Stomach (tissue), 4 donors: ENCODE data around the gene ABHD12B.

Experiments
- EP300 ChIP-seq: sonication (generic); formaldehyde crosslinking; IDR thresholded peaks from one replicate; pipeline ENCODE4 v1.6.1; 2017; ENCODE audit warnings: antibody characterized with exemption
- POLR2A ChIP-seq, 4 donors: fragments of 450-650 bp; IDR thresholded peaks; one replicate each; pipeline ENCODE4 v1.6.1; 2016; ENCODE audit warnings: antibody characterized with exemption in 4 of 4, control low read depth in 2 of 4, mild to moderate bottlenecking in 1 of 4, moderate library complexity in 1 of 4
- POLR2AphosphoS5 ChIP-seq, 3 donors: sonication (generic); formaldehyde crosslinking; IDR thresholded peaks; one replicate each; pipeline ENCODE4 v1.6.1; 2016; ENCODE audit warnings: antibody characterized with exemption in 3 of 3
- TF ChIP-seq, protein P1 (sequence below), 7 experiments: fragments of 450-650 bp in 4 of 7; fragments of 200-600 bp in 3 of 7; sonication (generic) in 3 of 7; IDR thresholded peaks; one replicate each; pipeline ENCODE4 v1.5.1; 2016 to 2019; ENCODE audit warnings: antibody characterized with exemption in 7 of 7, control low read depth in 2 of 7, mild to moderate bottlenecking in 1 of 7

DNA sequence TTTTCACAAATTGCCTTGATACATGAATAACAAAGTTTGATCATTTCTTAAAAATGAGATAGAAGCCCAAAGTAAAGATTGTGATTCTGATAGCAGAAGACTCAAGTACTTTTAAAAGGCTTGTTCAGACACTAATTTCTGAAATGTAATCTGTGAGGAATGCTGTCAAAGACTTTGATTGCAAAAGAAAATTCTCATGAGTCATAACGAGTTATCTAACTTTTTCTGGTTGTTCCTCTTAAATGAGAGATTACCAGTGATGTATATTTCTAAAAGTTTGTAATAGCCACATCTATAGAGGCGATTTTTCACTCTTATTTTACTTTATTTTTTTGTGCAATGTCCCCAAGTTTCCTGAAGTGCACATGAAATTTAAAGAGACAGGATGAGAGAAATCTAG lies 65.5 kb downstream of the ABHD12B start:
- TF ChIP-seq, protein P1, sequence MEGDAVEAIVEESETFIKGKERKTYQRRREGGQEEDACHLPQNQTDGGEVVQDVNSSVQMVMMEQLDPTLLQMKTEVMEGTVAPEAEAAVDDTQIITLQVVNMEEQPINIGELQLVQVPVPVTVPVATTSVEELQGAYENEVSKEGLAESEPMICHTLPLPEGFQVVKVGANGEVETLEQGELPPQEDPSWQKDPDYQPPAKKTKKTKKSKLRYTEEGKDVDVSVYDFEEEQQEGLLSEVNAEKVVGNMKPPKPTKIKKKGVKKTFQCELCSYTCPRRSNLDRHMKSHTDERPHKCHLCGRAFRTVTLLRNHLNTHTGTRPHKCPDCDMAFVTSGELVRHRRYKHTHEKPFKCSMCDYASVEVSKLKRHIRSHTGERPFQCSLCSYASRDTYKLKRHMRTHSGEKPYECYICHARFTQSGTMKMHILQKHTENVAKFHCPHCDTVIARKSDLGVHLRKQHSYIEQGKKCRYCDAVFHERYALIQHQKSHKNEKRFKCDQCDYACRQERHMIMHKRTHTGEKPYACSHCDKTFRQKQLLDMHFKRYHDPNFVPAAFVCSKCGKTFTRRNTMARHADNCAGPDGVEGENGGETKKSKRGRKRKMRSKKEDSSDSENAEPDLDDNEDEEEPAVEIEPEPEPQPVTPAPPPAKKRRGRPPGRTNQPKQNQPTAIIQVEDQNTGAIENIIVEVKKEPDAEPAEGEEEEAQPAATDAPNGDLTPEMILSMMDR (IDR thresholded peaks at IDR 0.05) = no peak
- TF ChIP-seq EP300 (no peak), POLR2AphosphoS5 (IDR thresholded peaks at IDR 0.05) (no peak), POLR2A (IDR thresholded peaks at IDR 0.05) (no peak)
